GM23338 (cell line): ENCODE results near the gene TTC21B. TPM values are rescaled to one million over a fixed set of nuclear protein-coding genes. Genes with fewer than 3 reads are reported as not detected.

ENCODE experiments used
- ATAC-seq: fragments of 200-7000 bp; cut with Tn5 transposase; 3 replicates; pipeline ENCODE4 v1.9.1; 2020
- DNase-seq: peaks from one replicate; pipeline ENCODE4 v3.0.0-alpha.2; 2015; ENCODE audit warnings: low spot score
- H2AFZ ChIP-seq: fragments of 200-600 bp; sonication (generic); 2 replicates; pipeline ENCODE4 v1.8.0; 2016; ENCODE audit warnings: antibody characterized with exemption, mild to moderate bottlenecking, moderate library complexity
- H3F3A ChIP-seq: fragments of 200-600 bp; sonication (generic); replicated peaks from 2 replicates; pipeline ENCODE4 v1.8.0; 2017; ENCODE audit warnings: antibody characterized with exemption, mixed run types, low read depth
- H3K27ac ChIP-seq: fragments of 200-600 bp; sonication (generic); 2 replicates; pipeline ENCODE4 v1.6.1; 2016; ENCODE audit warnings: low read depth
- H3K27me3 ChIP-seq: fragments of 200-600 bp; sonication (generic); 2 replicates; pipeline ENCODE4 v1.8.0; 2016; ENCODE audit warnings: mild to moderate bottlenecking, mixed run types, moderate library complexity; ENCODE audit not compliant: insufficient read depth
- H3K36me3 ChIP-seq: fragments of 200-600 bp; sonication (generic); 2 replicates; pipeline ENCODE4 v1.8.0; 2016; ENCODE audit warnings: mild to moderate bottlenecking; ENCODE audit not compliant: insufficient read depth
- H3K4me1 ChIP-seq: fragments of 200-600 bp; sonication (generic); 2 replicates; pipeline ENCODE4 v1.8.0; 2016; ENCODE audit warnings: mild to moderate bottlenecking, moderate library complexity; ENCODE audit not compliant: insufficient read depth
- H3K4me2 ChIP-seq: fragments of 200-600 bp; sonication (generic); 2 replicates; pipeline ENCODE4 v1.7.1; 2017; ENCODE audit warnings: mixed run types
- H3K4me3 ChIP-seq: fragments of 200-600 bp; sonication (generic); 2 replicates; pipeline ENCODE4 v1.6.1; 2016; ENCODE audit warnings: mixed run types
- H3K79me2 ChIP-seq: fragments of 200-600 bp; sonication (generic); replicated peaks from 2 replicates; pipeline ENCODE4 v1.8.0; 2017; ENCODE audit warnings: mild to moderate bottlenecking; ENCODE audit not compliant: insufficient read depth
- H3K9me2 ChIP-seq: fragments of 200-600 bp; sonication (generic); 2 replicates; pipeline ENCODE4 v1.8.0; 2017; ENCODE audit not compliant: insufficient read depth
- H4K20me1 ChIP-seq: fragments of 200-600 bp; sonication (generic); replicated peaks from 2 replicates; pipeline ENCODE4 v1.8.0; 2017; ENCODE audit warnings: mild to moderate bottlenecking; ENCODE audit not compliant: insufficient read depth
- H3K27ac Mint-ChIP-seq: 2 replicates; pipeline ENCODE4 v1.8.0; 2020; ENCODE audit warnings: inconsistent platforms, mild to moderate bottlenecking, moderate library complexity, mixed read lengths
- H3K27me3 Mint-ChIP-seq: 3 replicates; pipeline ENCODE4 v1.8.0; 2022; ENCODE audit warnings: low read depth, mild to moderate bottlenecking, moderate library complexity, mixed read lengths, inconsistent platforms; ENCODE audit not compliant: insufficient read depth, poor library complexity
- H3K36me3 Mint-ChIP-seq: 3 replicates; pipeline ENCODE4 v1.8.0; 2021; ENCODE audit warnings: low read depth, mild to moderate bottlenecking, inconsistent platforms, moderate library complexity, mixed read lengths
- H3K4me1 Mint-ChIP-seq: 3 replicates; pipeline ENCODE4 v1.8.0; 2020; ENCODE audit warnings: mild to moderate bottlenecking, inconsistent platforms, mixed read lengths
- H3K4me3 Mint-ChIP-seq: 3 replicates; pipeline ENCODE4 v1.8.0; 2021; ENCODE audit warnings: moderate library complexity, mild to moderate bottlenecking, inconsistent platforms, mixed read lengths
- H3K9me3 Mint-ChIP-seq: 3 replicates; pipeline ENCODE4 v1.8.0; 2020; ENCODE audit warnings: moderate library complexity, mild to moderate bottlenecking, inconsistent platforms, mixed read lengths
- CREB1 ChIP-seq: fragments of 250-450 bp; sonication (Bioruptor Pico); IDR thresholded peaks from 2 replicates; pipeline ENCODE4 v1.5.0; 2020; ENCODE audit warnings: low read depth, mild to moderate bottlenecking, moderate library complexity
- ETS1 ChIP-seq: IDR thresholded peaks from 2 replicates; pipeline ENCODE4 v1.6.1; 2016; ENCODE audit warnings: antibody characterized with exemption
- EZH2 ChIP-seq: fragments of 200-600 bp; sonication (generic); IDR thresholded peaks from one replicate; pipeline ENCODE4 v1.8.0; 2017; ENCODE audit warnings: antibody characterized with exemption, mild to moderate bottlenecking, low read depth; ENCODE audit not compliant: unreplicated experiment
- JUNB ChIP-seq: IDR thresholded peaks from one replicate; pipeline ENCODE4 v1.6.1; 2016; ENCODE audit warnings: antibody characterized with exemption; ENCODE audit not compliant: unreplicated experiment
- NANOG ChIP-seq: IDR thresholded peaks from 2 replicates; pipeline ENCODE4 v1.6.1; 2016; ENCODE audit warnings: antibody characterized with exemption, borderline replicate concordance
- POLR2AphosphoS5 ChIP-seq: IDR thresholded peaks from 2 replicates; pipeline ENCODE4 v1.6.1; 2016; ENCODE audit warnings: antibody characterized with exemption, low read depth
- REST ChIP-seq: IDR thresholded peaks from one replicate; pipeline ENCODE4 v1.6.1; 2018; ENCODE audit warnings: antibody characterized with exemption; ENCODE audit not compliant: unreplicated experiment
- STAT1 ChIP-seq: IDR thresholded peaks from one replicate; pipeline ENCODE4 v1.6.1; 2016; ENCODE audit warnings: antibody characterized with exemption; ENCODE audit not compliant: unreplicated experiment
- ZNF331 ChIP-seq: fragments of 250-450 bp; sonication (Bioruptor Pico); IDR thresholded peaks from 2 replicates; pipeline ENCODE4 v1.5.0; 2020; ENCODE audit warnings: low read depth, mild to moderate bottlenecking, moderate library complexity
- polyA plus RNA-seq: library from polyadenylated mRNA; unstranded; fragments of >200 nt; fragmentation: Nextera tagmentation; extraction: Ambion mirVana; gene quantifications from 2 replicates; pipeline ENCODE4 v1.2.1, GENCODE V29; 2016
- total RNA-seq: library from RNA; depleted of rRNA; stranded (reverse); fragments of >200 nt; shearing (Covaris generic); gene quantifications from 2 replicates; pipeline ENCODE4 v1.2.3, GENCODE V29; 2014
- TF ChIP-seq, protein P1 (sequence below): fragments of 250-450 bp; sonication (Bioruptor Pico); IDR thresholded peaks from 2 replicates; pipeline ENCODE4 v1.5.0; 2020; ENCODE audit warnings: mild to moderate bottlenecking, moderate library complexity
- TF ChIP-seq, protein P2 (sequence below), 2 experiments: fragments of 200-600 bp in 1 of 2; sonication (generic) in 1 of 2; conservative IDR thresholded peaks; 2 replicates each; pipeline versions ENCODE4 v1.5.1 to v1.6.1; 2016 to 2017; ENCODE audit warnings: antibody characterized with exemption in 2 of 2, low read depth in 2 of 2, mild to moderate bottlenecking in 2 of 2, moderate library complexity in 1 of 2

The TTC21B gene
- total and polyA plus RNA-seq, 2 experiments from 2014 or later = 10.1 to 32.8 TPM

- no peak overlapping the region for H3K4me3 Mint-ChIP-seq
- no peaks in the 10 kb centered on the region for H3K27me3 ChIP-seq
- TF ChIP-seq ZNF331 (CRISPR knock-in tag) = no peak
- TF ChIP-seq, protein P1, sequence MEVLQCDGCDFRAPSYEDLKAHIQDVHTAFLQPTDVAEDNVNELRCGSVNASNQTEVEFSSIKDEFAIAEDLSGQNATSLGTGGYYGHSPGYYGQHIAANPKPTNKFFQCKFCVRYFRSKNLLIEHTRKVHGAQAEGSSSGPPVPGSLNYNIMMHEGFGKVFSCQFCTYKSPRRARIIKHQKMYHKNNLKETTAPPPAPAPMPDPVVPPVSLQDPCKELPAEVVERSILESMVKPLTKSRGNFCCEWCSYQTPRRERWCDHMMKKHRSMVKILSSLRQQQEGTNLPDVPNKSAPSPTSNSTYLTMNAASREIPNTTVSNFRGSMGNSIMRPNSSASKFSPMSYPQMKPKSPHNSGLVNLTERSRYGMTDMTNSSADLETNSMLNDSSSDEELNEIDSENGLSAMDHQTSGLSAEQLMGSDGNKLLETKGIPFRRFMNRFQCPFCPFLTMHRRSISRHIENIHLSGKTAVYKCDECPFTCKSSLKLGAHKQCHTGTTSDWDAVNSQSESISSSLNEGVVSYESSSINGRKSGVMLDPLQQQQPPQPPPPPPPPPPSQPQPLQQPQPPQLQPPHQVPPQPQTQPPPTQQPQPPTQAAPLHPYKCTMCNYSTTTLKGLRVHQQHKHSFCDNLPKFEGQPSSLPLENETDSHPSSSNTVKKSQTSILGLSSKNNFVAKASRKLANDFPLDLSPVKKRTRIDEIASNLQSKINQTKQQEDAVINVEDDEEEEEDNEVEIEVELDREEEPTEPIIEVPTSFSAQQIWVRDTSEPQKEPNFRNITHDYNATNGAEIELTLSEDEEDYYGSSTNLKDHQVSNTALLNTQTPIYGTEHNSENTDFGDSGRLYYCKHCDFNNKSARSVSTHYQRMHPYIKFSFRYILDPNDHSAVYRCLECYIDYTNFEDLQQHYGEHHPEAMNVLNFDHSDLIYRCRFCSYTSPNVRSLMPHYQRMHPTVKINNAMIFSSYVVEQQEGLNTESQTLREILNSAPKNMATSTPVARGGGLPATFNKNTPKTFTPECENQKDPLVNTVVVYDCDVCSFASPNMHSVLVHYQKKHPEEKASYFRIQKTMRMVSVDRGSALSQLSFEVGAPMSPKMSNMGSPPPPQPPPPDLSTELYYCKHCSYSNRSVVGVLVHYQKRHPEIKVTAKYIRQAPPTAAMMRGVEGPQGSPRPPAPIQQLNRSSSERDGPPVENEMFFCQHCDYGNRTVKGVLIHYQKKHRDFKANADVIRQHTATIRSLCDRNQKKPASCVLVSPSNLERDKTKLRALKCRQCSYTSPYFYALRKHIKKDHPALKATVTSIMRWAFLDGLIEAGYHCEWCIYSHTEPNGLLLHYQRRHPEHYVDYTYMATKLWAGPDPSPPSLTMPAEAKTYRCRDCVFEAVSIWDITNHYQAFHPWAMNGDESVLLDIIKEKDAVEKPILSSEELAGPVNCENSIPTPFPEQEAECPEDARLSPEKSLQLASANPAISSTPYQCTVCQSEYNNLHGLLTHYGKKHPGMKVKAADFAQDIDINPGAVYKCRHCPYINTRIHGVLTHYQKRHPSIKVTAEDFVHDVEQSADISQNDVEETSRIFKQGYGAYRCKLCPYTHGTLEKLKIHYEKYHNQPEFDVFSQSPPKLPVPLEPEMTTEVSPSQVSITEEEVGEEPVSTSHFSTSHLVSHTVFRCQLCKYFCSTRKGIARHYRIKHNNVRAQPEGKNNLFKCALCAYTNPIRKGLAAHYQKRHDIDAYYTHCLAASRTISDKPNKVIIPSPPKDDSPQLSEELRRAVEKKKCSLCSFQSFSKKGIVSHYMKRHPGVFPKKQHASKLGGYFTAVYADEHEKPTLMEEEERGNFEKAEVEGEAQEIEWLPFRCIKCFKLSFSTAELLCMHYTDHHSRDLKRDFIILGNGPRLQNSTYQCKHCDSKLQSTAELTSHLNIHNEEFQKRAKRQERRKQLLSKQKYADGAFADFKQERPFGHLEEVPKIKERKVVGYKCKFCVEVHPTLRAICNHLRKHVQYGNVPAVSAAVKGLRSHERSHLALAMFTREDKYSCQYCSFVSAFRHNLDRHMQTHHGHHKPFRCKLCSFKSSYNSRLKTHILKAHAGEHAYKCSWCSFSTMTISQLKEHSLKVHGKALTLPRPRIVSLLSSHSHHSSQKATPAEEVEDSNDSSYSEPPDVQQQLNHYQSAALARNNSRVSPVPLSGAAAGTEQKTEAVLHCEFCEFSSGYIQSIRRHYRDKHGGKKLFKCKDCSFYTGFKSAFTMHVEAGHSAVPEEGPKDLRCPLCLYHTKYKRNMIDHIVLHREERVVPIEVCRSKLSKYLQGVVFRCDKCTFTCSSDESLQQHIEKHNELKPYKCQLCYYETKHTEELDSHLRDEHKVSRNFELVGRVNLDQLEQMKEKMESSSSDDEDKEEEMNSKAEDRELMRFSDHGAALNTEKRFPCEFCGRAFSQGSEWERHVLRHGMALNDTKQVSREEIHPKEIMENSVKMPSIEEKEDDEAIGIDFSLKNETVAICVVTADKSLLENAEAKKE (CRISPR knock-in tag) = no peak
- TF ChIP-seq EZH2 = no peak
- no peak for TF ChIP-seq CREB1 (CRISPR knock-in tag)
- no peak for TF ChIP-seq NANOG
- no peak for TF ChIP-seq ETS1
- no peak for TF ChIP-seq REST
- TF ChIP-seq STAT1 = no peak
- TF ChIP-seq, protein P2, sequence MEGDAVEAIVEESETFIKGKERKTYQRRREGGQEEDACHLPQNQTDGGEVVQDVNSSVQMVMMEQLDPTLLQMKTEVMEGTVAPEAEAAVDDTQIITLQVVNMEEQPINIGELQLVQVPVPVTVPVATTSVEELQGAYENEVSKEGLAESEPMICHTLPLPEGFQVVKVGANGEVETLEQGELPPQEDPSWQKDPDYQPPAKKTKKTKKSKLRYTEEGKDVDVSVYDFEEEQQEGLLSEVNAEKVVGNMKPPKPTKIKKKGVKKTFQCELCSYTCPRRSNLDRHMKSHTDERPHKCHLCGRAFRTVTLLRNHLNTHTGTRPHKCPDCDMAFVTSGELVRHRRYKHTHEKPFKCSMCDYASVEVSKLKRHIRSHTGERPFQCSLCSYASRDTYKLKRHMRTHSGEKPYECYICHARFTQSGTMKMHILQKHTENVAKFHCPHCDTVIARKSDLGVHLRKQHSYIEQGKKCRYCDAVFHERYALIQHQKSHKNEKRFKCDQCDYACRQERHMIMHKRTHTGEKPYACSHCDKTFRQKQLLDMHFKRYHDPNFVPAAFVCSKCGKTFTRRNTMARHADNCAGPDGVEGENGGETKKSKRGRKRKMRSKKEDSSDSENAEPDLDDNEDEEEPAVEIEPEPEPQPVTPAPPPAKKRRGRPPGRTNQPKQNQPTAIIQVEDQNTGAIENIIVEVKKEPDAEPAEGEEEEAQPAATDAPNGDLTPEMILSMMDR (conservative IDR thresholded peaks at IDR 0.05; ENCODE audit: low read depth in 2 of 2) = no peak
- no peak for TF ChIP-seq JUNB
- TF ChIP-seq POLR2AphosphoS5 = no peak
These were observed 37.3 kb upstream of the TTC21B start for GRCh38 chr2:165990846-165991245.

More at GRCh38 chr2:165990846-165991245, 37.3 kb upstream of the TTC21B start:
- H3K36me3 Mint-ChIP-seq = no peaks in the 10 kb centered on the region
- no peak for DNase-seq
- H4K20me1 ChIP-seq = no peaks in the 10 kb centered on the region
- no peaks in the 10 kb centered on the region for H3K36me3 ChIP-seq
- no peak overlapping the region for H3K4me3 ChIP-seq
- no peaks in the 10 kb centered on the region for H3K9me2 ChIP-seq
- no peaks in the 10 kb centered on the region for H3K27me3 Mint-ChIP-seq
- no peaks in the 10 kb centered on the region for H3K9me3 Mint-ChIP-seq
- H3K27ac ChIP-seq = no peak overlapping the region
- H3F3A ChIP-seq = no peaks in the 10 kb centered on the region
- no peak overlapping the region for H2AFZ ChIP-seq
- ATAC-seq = no peak
- H3K4me1 ChIP-seq = no peaks in the 10 kb centered on the region
- H3K79me2 ChIP-seq = no peaks in the 10 kb centered on the region
- H3K27ac Mint-ChIP-seq = no peak overlapping the region
- no peak overlapping the region for H3K4me2 ChIP-seq
- H3K4me1 Mint-ChIP-seq = peaks cover 5% of the 10 kb centered on the region; the same call in 2 of the 3 replicates
